GM18517 (cell line): ENCODE measurements around the gene CNOT10.
A peak's percentile ranks its signal among the peaks of the same experiment; 100 is the strongest.
"Not testable (repeated sequence)": the region's sequence is repeated elsewhere in the genome, so short reads cannot be mapped to it uniquely, and the experiment has no call there.

ENCODE experiments used
- ATAC-seq: cut with Tn5 transposase; IDR thresholded peaks from one replicate; pipeline ENCODE4 v1.9.1; 2021; ENCODE audit warnings: mild to moderate bottlenecking, moderate library complexity; ENCODE audit not compliant: unreplicated experiment

Gene CNOT10

GRCh38 chr3:32757618-32758374 lies 72.8 kb downstream of the CNOT10 start:
- no peak for ATAC-seq

DNA sequence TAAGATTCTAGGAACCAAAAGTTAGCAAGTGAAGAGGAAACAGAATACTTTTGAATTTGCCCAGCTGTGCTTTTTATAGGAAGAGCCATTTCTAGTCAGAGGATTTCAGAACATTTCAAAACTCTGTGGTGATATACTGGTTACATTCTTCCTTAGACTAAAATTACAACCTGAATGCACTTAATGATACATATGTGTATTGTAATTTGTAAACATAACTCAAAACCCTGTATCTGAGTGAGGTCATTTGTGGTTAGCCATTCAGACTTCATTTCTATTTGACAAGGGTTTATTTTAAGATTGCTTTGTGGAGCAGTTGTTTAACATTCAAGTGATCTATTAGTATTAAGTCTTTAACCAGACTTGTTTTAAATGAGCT lies 73.4 kb downstream of the CNOT10 start:
- ATAC-seq = no peak

GRCh38 chr3:32759342-32759741 lies 74.4 kb downstream of the CNOT10 start:
- no peak for ATAC-seq

DNA sequence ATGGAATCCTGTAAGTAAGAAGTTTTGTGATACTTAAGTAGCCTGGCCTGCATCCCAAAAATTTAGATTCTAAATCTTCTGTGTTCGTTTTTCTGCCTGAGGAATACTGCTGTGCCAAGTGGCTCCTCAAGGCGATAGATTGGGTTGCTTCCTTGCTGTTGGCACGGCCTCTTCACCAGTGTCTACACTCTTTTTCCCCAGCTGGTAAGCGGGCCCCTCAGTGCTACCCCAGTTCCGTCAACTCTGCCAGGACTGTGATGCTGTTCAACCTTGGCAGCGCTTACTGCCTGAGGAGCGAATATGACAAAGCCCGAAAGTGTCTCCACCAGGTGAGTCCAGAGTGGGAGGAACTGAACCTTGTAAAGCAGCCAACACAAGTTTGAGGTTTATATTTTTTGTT lies 79.5 kb downstream of the CNOT10 start:
- ATAC-seq = no peak

DNA sequence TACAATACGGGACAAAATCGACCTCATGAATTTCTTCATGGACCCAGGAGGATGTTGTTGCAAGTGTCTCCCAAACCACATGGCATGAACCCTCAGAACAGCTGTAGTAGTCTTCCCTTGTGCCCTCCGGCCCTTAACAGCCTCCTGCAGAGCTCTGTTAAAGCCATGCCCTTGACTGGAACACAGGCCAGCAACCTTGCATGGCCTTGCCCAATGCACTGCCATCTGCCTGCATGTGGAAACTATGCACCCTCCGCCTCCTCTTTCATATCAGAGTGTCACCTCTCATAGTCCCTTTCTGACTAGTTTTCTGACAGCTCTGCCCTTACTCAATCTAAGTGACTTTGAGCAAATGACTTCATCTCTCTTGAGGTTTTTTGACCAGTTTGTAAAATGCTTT lies 93.4 kb downstream of the CNOT10 start:
- no peak for ATAC-seq

DNA sequence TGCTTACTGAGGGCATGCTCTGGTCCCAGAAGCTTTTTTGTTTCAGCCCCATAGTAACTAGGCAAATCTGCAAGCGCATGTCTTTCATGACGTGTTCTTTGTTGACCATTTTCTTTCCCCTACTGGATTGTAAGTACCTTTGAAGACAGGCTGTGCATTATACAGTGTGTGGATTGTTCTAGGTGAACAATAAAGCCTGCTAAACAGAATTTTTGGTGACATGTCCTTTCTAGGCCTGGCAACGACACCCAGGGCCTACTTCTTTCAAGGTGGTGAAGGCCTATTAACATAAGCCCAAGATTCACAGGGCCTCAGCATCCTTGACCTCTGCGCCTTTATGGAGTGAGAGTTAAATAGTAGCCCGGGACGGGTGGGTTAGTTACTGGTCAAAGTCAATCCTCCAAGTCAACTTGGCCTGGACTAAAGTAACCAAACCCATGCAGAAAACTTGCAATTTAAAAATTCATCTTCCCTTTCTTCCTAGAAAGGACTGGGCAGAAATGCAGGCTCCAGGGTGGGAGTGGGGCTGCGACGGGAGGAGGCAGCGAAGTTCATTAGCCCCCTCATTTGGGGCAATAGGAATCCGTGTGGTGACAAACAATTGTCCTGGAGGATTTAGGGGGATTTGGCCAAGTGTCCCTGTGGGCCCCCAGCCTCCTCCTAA lies 95.2 kb downstream of the CNOT10 start:
- no peak for ATAC-seq

DNA sequence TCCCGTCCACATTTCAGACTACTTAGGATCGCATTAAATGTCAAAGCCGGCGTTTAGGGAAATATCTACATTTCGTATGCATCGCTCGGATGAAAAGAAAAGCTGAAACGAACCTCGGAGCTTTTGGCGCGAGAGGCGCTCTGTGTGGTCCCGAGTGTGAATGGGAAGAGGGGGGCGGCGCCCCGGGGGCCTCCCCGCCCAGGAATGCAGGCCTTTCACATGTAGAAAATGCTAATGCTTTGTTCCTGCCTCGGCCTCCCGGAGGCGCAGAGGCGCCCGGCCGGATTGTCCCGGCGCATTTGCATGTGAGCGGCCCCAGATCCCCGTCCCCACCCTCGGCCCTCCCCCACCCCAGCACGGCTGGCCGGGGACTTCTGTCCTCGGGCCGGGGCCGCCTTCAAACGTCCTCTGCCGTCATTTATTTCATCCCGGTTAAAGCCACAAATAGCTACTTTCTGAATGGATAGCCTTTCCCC lies 95.8 kb downstream of the CNOT10 start:
- ATAC-seq = peak; percentile 23

DNA sequence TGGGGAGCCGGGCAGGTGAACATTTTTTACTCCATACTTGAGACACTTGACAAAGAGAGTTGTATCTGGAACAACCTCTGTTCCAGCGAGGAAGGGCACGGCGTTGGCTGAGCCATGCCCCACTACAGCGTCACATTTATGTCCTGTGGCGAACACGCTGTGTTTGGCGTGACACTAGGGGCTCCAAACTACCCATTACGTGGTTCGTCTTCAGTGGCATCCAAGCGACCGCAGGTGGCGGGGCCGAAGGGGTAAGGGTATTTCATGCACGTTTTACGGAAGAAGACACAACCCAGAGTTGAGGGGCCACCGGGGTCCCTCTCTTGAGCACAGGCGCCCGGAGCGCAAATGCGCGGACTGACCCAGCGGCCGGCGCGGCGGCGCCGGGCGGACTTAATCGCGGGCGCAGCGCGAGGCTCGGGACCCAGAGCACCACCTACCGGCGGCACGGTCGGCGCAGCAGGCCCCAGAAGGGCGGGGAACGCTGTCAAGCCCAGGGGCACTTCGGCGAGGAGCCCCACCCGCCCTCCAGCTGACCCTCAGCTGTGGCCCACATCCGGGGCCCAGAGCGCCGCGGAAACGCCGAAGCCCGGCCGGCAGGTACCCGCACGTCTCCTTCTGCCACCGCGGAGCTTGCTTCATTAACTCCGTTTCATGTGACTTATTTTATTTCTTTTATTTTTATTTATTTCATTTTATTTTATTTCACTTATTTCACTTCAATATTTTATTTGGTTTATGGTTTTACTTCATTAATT lies 96.4 kb downstream of the CNOT10 start:
- ATAC-seq = peak; percentile 86

GRCh38 chr3:32781969-32782270 lies 96.9 kb downstream of the CNOT10 start:
- not testable (repeated sequence) for ATAC-seq

- ATAC-seq = no peak
Observed at GRCh38 chr3:32782407-32782806, 97.4 kb downstream of the CNOT10 start.

DNA sequence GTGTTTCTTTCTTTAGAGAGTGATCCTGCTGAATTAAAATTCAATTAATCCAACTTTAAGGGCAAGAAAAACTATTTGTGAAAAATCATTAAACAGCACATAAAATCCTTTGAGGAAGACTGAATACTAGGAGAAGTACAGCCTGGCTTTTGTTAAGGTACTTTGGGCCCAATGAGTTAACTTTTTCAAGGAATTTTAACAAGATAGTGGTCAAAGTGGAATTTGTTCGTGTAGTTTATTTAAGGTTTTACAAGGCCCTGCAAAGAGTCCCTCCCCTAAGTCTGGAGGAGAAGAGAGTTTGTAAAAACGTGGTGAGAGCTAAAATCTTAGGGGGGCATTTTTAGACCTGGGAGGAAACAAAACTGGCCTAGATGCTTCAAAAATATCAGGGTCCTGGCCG lies 106.8 kb downstream of the CNOT10 start:
- ATAC-seq = no peak

GRCh38 chr3:32794487-32795308 lies 109.7 kb downstream of the CNOT10 start:
- no peak for ATAC-seq

GRCh38 chr3:32796384-32796950 lies 111.5 kb downstream of the CNOT10 start:
- ATAC-seq = not testable (repeated sequence)

- ATAC-seq = no peak
Observed at GRCh38 chr3:32797776-32798175, 112.8 kb downstream of the CNOT10 start.

- not testable (repeated sequence) for ATAC-seq
Observed at GRCh38 chr3:32801440-32801839, 116.5 kb downstream of the CNOT10 start.

DNA sequence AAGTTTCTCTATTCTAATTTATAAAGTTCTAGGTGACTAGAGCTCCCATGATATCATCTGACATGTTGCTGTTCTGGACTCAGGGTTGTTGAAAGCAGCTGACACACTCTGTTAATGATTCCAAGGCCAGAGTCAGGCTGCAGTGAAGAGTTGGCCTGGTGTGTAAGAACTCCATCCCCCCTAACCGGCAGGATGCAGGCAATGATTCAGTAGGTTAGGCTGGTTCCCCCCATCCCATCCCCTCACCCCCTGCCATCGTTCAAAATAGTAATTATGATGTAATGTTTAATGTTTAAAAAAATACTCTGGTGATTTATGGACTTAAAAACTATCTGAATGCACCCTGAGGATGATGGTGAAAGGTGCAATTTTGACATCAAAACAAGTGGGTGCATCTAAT lies 128.2 kb downstream of the CNOT10 start:
- ATAC-seq = peak; percentile 64

- no peak for ATAC-seq
Observed at GRCh38 chr3:32814361-32814760, 129.4 kb downstream of the CNOT10 start.

DNA sequence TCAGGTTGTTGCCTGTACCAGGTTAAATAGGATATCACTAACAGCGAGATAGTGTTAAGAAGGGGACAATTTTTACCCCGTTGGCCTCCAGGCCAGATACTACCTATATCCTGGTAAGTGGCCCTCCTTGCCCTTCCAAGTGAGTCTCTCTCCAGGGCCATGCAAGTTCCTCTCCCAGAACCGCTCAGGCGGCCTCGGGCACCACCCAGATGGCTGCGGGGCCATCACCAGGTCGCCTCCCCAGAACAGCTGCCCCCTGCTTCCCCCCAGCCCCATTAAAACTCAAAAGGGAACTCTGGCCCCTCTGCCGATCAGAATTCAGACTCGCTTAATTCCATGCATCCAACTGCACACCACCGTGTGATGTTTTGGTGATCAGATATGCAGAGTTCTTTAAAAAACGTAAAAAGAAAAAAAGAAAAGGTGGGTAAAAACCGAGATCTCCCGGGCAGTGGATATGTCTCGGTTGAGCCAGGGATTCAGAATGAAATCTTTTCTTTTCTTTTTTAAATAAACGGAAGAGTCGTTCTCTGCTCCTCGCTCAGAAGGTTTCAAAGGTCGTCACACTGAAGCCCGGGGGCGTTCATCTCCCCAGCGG lies 131.0 kb downstream of the CNOT10 start:
- ATAC-seq = no peak

- no peak for ATAC-seq
Observed at GRCh38 chr3:32816439-32817256, 131.7 kb downstream of the CNOT10 start.

DNA sequence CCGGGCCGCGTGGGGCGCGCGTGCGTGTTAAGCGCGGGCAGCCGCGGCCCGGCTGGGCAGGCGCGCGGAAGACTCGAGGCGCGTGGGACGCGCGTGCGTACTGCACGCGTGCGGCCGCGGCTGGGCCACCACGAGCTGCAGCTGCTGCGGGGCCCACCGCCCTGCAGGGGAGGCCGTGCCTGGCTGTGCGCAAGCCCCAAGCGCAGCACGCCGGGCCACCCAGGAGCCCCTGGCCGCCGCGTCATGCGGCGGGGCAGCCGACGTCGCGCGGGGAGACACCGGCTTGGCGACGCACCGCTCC lies 132.2 kb downstream of the CNOT10 start:
- ATAC-seq = no peak
